ENCODE data around the gene OSER1. TPM values are rescaled to one million over a fixed set of nuclear protein-coding genes. Genes with fewer than 3 reads are reported as not detected.

The OSER1 gene
- total RNA-seq, 1 experiment from 2014 or later = 24.3 TPM

DNA sequence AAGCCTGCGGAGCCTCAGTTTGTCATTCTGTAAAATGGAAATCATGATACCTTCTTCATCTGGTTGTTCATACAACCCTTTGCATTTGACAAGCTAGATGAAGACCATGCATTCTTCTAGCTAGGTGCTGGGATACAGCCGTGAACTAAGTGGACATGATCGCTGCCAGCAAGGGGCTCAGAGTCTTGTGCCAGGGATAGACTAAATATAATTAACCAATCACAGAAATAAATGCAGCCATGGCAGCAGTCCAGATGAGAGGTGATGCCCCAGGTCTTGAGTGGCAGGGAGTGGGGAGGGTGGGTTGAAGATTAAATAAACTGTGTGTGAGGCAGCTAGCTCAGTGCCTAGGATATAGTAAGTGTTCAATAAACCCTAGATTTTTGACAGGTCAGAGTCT, 42.8 kb downstream of the OSER1 start:
- ATAC-seq (no peak), DNase-seq (ENCODE audit: low spot score) (no peak)
- POLR2A ChIA-PET = no interaction called here
- Mint-ChIP-seq H3K27ac (no peak overlapping the region), H3K36me3 (no peaks in the 10 kb centered on the region), H3K9me3 (peaks cover 9% of the 10 kb centered on the region), H3K27me3 (ENCODE audit: low read depth) (peaks cover 3% of the 10 kb centered on the region; the same call in 1 of the 2 replicates), H3K4me3 (no peak overlapping the region), H3K4me1 (peaks cover 3% of the 10 kb centered on the region; the same call in 1 of the 2 replicates)
- TF ChIP-seq, protein P1, sequence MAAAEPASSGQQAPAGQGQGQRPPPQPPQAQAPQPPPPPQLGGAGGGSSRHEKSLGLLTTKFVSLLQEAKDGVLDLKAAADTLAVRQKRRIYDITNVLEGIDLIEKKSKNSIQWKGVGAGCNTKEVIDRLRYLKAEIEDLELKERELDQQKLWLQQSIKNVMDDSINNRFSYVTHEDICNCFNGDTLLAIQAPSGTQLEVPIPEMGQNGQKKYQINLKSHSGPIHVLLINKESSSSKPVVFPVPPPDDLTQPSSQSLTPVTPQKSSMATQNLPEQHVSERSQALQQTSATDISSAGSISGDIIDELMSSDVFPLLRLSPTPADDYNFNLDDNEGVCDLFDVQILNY (CRISPR knock-in tag; IDR thresholded peaks at IDR 0.05) = no peak
- TF ChIP-seq CREM (CRISPR knock-in tag; IDR thresholded peaks at IDR 0.05) (no peak), SOX15 (CRISPR knock-in tag; IDR thresholded peaks at IDR 0.05) (no peak)
- CTCF ChIA-PET = interaction anchor here (1.1 kb wide), 1 partner anchor 22 kb away, joined by 4 read pairs; no protein-coding TSS in a partner anchor

DNA sequence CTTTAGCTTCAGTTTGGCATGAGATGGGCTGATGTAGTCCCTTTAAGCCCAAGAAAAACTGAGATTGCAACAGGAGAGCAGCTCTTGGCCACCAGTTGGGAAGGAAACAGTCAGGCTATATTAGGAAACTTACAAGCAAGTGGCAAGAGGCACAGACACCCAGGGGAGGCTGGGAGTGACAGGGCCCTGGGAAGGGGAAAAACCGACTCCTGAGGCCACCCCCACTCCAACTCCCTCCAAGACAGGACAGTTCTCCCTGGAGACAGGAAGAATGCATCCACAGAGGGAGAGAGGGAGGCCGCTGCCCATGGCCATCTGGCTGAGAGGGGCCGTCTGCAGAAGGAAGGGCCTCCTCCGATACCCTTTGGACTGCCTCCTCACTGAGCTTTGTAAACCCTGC, 44.1 kb downstream of the OSER1 start:
- peaks cover 1% of the 10 kb centered on the region; the same call in 1 of the 2 replicates for H3K27me3 Mint-ChIP-seq (ENCODE audit: low read depth)
- DNase-seq (ENCODE audit: low spot score) (no peak), ATAC-seq (no peak)
- ChIA-PET POLR2A (no interaction called here), CTCF (interaction anchor here (0.7 to 1.3 kb wide), 3 partner anchors 23 to 144 kb away, joined by 3 read pairs; partner anchors contain the start of gene FITM2)
- H3K27ac Mint-ChIP-seq = no peak overlapping the region
- TF ChIP-seq CREM (CRISPR knock-in tag; IDR thresholded peaks at IDR 0.05) (no peak), CBFB (CRISPR knock-in tag; IDR thresholded peaks at IDR 0.05; ENCODE audit: low read depth) (no peak), GABPB1 (CRISPR knock-in tag; IDR thresholded peaks at IDR 0.05) (no peak), RORB (CRISPR knock-in tag; IDR thresholded peaks at IDR 0.05) (no peak), ATF1 (CRISPR knock-in tag; IDR thresholded peaks at IDR 0.05) (no peak), FOXJ3 (CRISPR knock-in tag; IDR thresholded peaks at IDR 0.05; ENCODE audit: borderline replicate concordance) (no peak), NR2C2 (CRISPR knock-in tag; IDR thresholded peaks at IDR 0.05) (no peak), SMAD4 (CRISPR knock-in tag; IDR thresholded peaks at IDR 0.05) (no peak), ZNF396 (CRISPR knock-in tag; IDR thresholded peaks at IDR 0.05; ENCODE audit: borderline replicate concordance) (no peak), EMX1 (CRISPR knock-in tag; IDR thresholded peaks at IDR 0.05) (no peak)
- TF ChIP-seq, protein P2, sequence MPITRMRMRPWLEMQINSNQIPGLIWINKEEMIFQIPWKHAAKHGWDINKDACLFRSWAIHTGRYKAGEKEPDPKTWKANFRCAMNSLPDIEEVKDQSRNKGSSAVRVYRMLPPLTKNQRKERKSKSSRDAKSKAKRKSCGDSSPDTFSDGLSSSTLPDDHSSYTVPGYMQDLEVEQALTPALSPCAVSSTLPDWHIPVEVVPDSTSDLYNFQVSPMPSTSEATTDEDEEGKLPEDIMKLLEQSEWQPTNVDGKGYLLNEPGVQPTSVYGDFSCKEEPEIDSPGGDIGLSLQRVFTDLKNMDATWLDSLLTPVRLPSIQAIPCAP (CRISPR knock-in tag; IDR thresholded peaks at IDR 0.05) = no peak
- TF ChIP-seq, protein P3, sequence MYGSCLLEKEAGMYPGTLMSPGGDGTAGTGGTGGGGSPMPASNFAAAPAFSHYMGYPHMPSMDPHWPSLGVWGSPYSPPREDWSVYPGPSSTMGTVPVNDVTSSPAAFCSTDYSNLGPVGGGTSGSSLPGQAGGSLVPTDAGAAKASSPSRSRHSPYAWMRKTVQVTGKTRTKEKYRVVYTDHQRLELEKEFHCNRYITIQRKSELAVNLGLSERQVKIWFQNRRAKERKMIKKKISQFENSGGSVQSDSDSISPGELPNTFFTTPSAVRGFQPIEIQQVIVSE (CRISPR knock-in tag; IDR thresholded peaks at IDR 0.05; ENCODE audit: borderline replicate concordance) = no peak
- TF ChIP-seq, protein P4, sequence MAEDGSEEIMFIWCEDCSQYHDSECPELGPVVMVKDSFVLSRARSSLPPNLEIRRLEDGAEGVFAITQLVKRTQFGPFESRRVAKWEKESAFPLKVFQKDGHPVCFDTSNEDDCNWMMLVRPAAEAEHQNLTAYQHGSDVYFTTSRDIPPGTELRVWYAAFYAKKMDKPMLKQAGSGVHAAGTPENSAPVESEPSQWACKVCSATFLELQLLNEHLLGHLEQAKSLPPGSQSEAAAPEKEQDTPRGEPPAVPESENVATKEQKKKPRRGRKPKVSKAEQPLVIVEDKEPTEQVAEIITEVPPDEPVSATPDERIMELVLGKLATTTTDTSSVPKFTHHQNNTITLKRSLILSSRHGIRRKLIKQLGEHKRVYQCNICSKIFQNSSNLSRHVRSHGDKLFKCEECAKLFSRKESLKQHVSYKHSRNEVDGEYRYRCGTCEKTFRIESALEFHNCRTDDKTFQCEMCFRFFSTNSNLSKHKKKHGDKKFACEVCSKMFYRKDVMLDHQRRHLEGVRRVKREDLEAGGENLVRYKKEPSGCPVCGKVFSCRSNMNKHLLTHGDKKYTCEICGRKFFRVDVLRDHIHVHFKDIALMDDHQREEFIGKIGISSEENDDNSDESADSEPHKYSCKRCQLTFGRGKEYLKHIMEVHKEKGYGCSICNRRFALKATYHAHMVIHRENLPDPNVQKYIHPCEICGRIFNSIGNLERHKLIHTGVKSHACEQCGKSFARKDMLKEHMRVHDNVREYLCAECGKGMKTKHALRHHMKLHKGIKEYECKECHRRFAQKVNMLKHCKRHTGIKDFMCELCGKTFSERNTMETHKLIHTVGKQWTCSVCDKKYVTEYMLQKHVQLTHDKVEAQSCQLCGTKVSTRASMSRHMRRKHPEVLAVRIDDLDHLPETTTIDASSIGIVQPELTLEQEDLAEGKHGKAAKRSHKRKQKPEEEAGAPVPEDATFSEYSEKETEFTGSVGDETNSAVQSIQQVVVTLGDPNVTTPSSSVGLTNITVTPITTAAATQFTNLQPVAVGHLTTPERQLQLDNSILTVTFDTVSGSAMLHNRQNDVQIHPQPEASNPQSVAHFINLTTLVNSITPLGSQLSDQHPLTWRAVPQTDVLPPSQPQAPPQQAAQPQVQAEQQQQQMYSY (CRISPR knock-in tag; IDR thresholded peaks at IDR 0.05) = no peak
- TF ChIP-seq, protein P5, sequence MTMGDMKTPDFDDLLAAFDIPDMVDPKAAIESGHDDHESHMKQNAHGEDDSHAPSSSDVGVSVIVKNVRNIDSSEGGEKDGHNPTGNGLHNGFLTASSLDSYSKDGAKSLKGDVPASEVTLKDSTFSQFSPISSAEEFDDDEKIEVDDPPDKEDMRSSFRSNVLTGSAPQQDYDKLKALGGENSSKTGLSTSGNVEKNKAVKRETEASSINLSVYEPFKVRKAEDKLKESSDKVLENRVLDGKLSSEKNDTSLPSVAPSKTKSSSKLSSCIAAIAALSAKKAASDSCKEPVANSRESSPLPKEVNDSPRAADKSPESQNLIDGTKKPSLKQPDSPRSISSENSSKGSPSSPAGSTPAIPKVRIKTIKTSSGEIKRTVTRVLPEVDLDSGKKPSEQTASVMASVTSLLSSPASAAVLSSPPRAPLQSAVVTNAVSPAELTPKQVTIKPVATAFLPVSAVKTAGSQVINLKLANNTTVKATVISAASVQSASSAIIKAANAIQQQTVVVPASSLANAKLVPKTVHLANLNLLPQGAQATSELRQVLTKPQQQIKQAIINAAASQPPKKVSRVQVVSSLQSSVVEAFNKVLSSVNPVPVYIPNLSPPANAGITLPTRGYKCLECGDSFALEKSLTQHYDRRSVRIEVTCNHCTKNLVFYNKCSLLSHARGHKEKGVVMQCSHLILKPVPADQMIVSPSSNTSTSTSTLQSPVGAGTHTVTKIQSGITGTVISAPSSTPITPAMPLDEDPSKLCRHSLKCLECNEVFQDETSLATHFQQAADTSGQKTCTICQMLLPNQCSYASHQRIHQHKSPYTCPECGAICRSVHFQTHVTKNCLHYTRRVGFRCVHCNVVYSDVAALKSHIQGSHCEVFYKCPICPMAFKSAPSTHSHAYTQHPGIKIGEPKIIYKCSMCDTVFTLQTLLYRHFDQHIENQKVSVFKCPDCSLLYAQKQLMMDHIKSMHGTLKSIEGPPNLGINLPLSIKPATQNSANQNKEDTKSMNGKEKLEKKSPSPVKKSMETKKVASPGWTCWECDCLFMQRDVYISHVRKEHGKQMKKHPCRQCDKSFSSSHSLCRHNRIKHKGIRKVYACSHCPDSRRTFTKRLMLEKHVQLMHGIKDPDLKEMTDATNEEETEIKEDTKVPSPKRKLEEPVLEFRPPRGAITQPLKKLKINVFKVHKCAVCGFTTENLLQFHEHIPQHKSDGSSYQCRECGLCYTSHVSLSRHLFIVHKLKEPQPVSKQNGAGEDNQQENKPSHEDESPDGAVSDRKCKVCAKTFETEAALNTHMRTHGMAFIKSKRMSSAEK (CRISPR knock-in tag; IDR thresholded peaks at IDR 0.05; ENCODE audit: borderline replicate concordance) = no peak
- TF ChIP-seq, protein P6, sequence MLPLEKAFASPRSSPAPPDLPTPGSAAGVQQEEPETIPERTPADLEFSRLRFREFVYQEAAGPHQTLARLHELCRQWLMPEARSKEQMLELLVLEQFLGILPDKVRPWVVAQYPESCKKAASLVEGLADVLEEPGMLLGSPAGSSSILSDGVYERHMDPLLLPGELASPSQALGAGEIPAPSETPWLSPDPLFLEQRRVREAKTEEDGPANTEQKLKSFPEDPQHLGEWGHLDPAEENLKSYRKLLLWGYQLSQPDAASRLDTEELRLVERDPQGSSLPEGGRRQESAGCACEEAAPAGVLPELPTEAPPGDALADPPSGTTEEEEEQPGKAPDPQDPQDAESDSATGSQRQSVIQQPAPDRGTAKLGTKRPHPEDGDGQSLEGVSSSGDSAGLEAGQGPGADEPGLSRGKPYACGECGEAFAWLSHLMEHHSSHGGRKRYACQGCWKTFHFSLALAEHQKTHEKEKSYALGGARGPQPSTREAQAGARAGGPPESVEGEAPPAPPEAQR (CRISPR knock-in tag; IDR thresholded peaks at IDR 0.05) = no peak
- H3K4me3 Mint-ChIP-seq = no peak overlapping the region
- H3K36me3 Mint-ChIP-seq = no peaks in the 10 kb centered on the region
- H3K9me3 Mint-ChIP-seq = peaks cover 9% of the 10 kb centered on the region
- H3K4me1 Mint-ChIP-seq = peaks cover 3% of the 10 kb centered on the region; the same call in 1 of the 2 replicates
